ENCODE results near the gene SCGB1A1. TPM values are rescaled to one million over a fixed set of nuclear protein-coding genes. Genes with fewer than 3 reads are reported as not detected.

Gene SCGB1A1
- total RNA-seq, 4 donors from 2014 or later = not detected

- H3K36me3 ChIP-seq = no peaks in the 10 kb centered on the region
- H3K27me3 ChIP-seq = no peaks in the 10 kb centered on the region
- H3K9me3 ChIP-seq = no peaks in the 10 kb centered on the region
- H3K4me1 ChIP-seq = peaks cover 66% of the 10 kb centered on the region
- no peak for TF ChIP-seq POLR2AphosphoS5 (IDR thresholded peaks at IDR 0.05)
- TF ChIP-seq POLR2A (IDR thresholded peaks at IDR 0.05) = no peak
- no peak for TF ChIP-seq EP300 (IDR thresholded peaks at IDR 0.05)
- TF ChIP-seq, protein P1, sequence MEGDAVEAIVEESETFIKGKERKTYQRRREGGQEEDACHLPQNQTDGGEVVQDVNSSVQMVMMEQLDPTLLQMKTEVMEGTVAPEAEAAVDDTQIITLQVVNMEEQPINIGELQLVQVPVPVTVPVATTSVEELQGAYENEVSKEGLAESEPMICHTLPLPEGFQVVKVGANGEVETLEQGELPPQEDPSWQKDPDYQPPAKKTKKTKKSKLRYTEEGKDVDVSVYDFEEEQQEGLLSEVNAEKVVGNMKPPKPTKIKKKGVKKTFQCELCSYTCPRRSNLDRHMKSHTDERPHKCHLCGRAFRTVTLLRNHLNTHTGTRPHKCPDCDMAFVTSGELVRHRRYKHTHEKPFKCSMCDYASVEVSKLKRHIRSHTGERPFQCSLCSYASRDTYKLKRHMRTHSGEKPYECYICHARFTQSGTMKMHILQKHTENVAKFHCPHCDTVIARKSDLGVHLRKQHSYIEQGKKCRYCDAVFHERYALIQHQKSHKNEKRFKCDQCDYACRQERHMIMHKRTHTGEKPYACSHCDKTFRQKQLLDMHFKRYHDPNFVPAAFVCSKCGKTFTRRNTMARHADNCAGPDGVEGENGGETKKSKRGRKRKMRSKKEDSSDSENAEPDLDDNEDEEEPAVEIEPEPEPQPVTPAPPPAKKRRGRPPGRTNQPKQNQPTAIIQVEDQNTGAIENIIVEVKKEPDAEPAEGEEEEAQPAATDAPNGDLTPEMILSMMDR (IDR thresholded peaks at IDR 0.05) = no peak
- WGBS = 79% methylated on average over 9 of the region's 9 CpGs
- H3K4me3 ChIP-seq = no peak overlapping the region
- no peak for DNase-seq (ENCODE audit: low spot score in 2 of 2)
- H3K27ac ChIP-seq = peak overlapping the region; percentile 83
Observed at GRCh38 chr11:62432695-62433094, 13.9 kb downstream of the SCGB1A1 start.

DNA sequence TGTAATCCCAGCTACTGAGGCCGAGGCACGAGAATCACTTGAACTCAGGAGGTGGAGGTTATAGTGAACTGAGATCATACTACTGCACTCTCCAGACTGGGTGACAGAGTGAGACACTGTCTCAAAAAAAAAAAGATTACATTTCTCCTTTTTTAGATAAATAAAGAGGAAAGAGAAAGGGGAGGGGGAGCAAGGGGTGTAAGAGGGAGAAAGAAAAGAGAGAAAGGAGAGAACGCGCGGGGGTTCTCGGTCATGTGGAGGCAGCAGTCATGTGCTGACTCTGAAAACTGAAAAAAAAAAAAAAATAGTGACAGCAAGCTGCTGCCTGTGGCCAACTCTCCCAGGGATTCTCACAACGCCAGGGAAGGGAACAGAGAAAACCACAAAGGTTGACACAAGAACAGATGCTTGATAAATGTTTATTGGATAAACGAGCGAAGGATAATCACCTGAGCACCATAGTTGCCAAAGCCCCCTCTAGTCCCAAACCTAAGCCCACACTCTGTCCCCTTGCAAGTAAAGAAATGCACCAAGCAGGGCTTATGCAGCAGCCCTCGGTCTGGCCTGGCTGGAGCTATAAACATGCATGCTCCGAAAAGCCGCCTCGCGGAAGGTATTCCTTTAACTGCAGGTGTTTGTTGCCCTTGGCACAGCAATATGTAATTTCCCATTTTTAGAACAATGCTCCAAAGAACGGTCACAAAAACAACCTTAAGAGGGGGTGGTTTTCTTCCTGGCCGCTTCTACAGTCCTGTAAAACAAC is 14.5 kb downstream of the SCGB1A1 start:
- TF ChIP-seq POLR2AphosphoS5 (IDR thresholded peaks at IDR 0.05) = peak in 1 of 3 donors; percentile 31
- TF ChIP-seq POLR2A (IDR thresholded peaks at IDR 0.05) = no peak
- H3K9me3 ChIP-seq = no peaks in the 10 kb centered on the region
- peaks cover 63% of the 10 kb centered on the region for H3K4me1 ChIP-seq
- WGBS = 58% methylated on average over 16 of the region's 16 CpGs
- no peaks in the 10 kb centered on the region for H3K36me3 ChIP-seq
- no peak for DNase-seq (ENCODE audit: low spot score in 2 of 2)
- no peak overlapping the region for H3K4me3 ChIP-seq
- no peaks in the 10 kb centered on the region for H3K27me3 ChIP-seq
- H3K27ac ChIP-seq = peak overlapping the region; percentile 83

DNA sequence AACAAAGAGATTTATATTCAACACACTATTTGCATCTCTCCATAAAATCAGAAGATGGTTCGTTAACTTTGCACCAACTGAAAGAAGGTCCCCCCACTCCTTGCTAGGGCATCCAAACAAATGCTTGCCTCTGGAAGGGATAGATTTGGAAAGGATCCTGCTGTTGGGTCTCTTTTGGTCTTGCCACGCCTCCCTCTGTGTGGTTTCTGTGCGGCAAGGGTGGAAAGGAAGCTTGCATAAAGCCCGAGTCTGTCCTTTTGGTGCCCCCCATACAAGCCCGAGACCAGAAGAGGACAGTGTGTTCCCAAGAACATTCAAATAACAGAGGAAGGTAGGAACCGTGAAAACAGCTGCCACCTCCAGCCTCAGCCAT is 15.1 kb downstream of the SCGB1A1 start:
- peaks cover 58% of the 10 kb centered on the region for H3K4me1 ChIP-seq
- WGBS = 67% methylated on average over 6 of the region's 6 CpGs

DNA sequence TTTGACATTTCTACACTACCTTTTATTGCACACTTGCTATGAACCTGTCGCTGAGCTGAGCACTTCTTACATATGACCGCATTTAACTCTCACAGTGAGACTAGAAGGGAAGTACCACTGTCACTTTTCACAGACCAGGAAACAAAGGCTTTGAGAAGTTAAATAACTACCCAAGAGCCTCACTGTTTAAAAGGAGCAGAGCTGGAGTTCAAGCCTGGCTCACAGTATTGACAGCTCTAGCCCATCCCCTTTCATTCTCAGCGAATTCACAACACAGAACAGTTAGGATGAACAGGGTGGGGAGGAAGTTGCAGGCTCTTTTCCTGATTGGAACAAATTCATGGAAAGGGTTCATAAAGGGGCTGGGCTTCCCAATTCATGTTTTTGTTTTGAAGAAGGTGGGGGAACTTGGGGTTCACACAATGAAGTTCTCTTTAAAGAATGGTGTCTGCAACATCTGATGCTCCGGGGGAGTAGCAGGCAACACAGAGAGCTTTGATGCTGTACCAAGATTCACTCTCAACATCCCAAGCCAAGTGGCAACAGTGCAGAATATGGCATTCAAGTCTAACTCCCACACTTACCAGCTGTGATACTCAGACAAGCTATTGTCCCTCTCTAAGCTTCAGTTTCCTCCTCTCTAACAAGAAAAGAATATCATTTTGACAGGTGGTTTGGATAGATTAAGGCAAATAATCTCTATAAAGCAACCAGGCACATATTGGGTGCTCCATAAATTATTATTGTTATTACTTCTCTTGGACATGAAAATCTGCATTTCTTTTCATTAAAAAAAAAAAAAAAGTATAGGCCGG is 17.2 kb downstream of the SCGB1A1 start:
- no peaks in the 10 kb centered on the region for H3K36me3 ChIP-seq
- peaks cover 63% of the 10 kb centered on the region for H3K4me1 ChIP-seq
- WGBS = 45% methylated on average over 5 of the region's 5 CpGs
- no peak for TF ChIP-seq POLR2A (IDR thresholded peaks at IDR 0.05)
- TF ChIP-seq, protein P1 (IDR thresholded peaks at IDR 0.05) = no peak
- no peak for TF ChIP-seq EP300 (IDR thresholded peaks at IDR 0.05)
- TF ChIP-seq POLR2AphosphoS5 (IDR thresholded peaks at IDR 0.05) = no peak
- no peaks in the 10 kb centered on the region for H3K27me3 ChIP-seq
- no peak overlapping the region for H3K4me3 ChIP-seq
- no peaks in the 10 kb centered on the region for H3K9me3 ChIP-seq
- DNase-seq (ENCODE audit: low spot score in 2 of 2) = no peak
- H3K27ac ChIP-seq = peak overlapping the region; percentile 71

More for the DNA sequence above, 15.1 kb downstream of the SCGB1A1 start:
- DNase-seq (ENCODE audit: low spot score in 2 of 2) = no peak
- Histone ChIP-seq H3K9me3 (no peaks in the 10 kb centered on the region), H3K27ac (peak overlapping the region; percentile 83), H3K27me3 (no peaks in the 10 kb centered on the region), H3K4me3 (no peak overlapping the region), H3K36me3 (no peaks in the 10 kb centered on the region)
- TF ChIP-seq POLR2A (IDR thresholded peaks at IDR 0.05) (no peak), POLR2AphosphoS5 (IDR thresholded peaks at IDR 0.05) (peak in 1 of 3 donors; percentile 11)

DNA sequence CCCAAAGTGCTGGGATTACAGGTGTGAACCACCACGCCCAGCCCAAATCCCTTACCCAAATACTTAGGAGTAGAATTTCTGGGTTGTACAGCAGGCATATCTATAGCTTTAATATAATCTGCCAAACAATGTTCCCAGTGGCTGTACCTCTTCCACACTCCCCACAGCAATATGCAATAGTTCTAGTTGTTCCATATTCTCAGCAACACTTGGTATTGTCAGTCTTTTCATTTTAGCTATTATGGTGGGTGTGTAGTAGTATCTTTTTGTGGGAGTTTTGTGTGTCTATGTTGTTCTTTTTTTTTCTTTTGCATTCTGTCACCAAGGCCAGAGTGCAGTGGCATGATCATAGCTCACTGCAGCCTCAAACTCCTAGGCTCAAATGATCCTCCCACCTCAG is 18.8 kb downstream of the SCGB1A1 start:
- Histone ChIP-seq H3K4me1 (peaks cover 52% of the 10 kb centered on the region), H3K36me3 (no peaks in the 10 kb centered on the region), H3K9me3 (no peaks in the 10 kb centered on the region), H3K4me3 (no peak overlapping the region), H3K27me3 (no peaks in the 10 kb centered on the region), H3K27ac (no peak overlapping the region)
- no peak for TF ChIP-seq POLR2A (IDR thresholded peaks at IDR 0.05)
- TF ChIP-seq, protein P1 (IDR thresholded peaks at IDR 0.05) = no peak
- TF ChIP-seq POLR2AphosphoS5 (IDR thresholded peaks at IDR 0.05) = no peak
- TF ChIP-seq EP300 (IDR thresholded peaks at IDR 0.05) = no peak
- WGBS = 100% methylated on average over 1 of the region's 1 CpG
- no peak for DNase-seq (ENCODE audit: low spot score in 2 of 2)

DNA sequence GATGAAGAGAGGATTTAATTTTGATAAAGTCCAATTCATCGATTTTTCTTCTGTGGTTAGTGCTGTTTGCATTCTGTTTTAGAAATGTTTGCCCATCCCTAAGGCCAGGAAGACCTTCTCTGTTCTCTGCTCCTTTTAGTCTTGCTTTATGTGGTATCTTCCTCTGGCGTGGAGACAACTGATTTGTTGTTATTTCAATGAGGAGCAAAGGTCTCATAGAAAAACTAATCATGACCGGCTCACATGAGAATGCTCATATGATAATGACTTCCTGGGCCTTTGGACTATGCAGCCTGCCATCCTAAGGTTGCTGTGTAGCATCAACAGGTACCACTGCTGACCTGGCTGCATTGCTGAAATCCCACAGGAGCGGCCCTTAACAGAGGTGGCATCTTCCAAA is 19.8 kb downstream of the SCGB1A1 start:
- H3K9me3 ChIP-seq = no peaks in the 10 kb centered on the region
- H3K27me3 ChIP-seq = no peaks in the 10 kb centered on the region
- 91% methylated on average over 4 of the region's 4 CpGs for WGBS
- TF ChIP-seq POLR2AphosphoS5 (IDR thresholded peaks at IDR 0.05) = no peak
- TF ChIP-seq, protein P1 (IDR thresholded peaks at IDR 0.05) = no peak
- peaks cover 51% of the 10 kb centered on the region for H3K4me1 ChIP-seq
- H3K4me3 ChIP-seq = no peak overlapping the region
- DNase-seq (ENCODE audit: low spot score in 2 of 2) = no peak
- no peak overlapping the region for H3K27ac ChIP-seq
- no peaks in the 10 kb centered on the region for H3K36me3 ChIP-seq
